Astrocyte (in vitro differentiated cells and primary cell): ENCODE measurements around the gene COL9A1.

Source experiments
- CTCF ChIP-seq: IDR thresholded peaks from 2 replicates; pipeline ENCODE4 v1.5.1; 2011; ENCODE audit warnings: low read depth, mild to moderate bottlenecking, inconsistent platforms, low read length, moderate library complexity; ENCODE audit not compliant: insufficient read depth
- EZH2 ChIP-seq: IDR thresholded peaks from 2 replicates; pipeline ENCODE4 v1.6.1; 2012; ENCODE audit warnings: mild to moderate bottlenecking, low read length, inconsistent platforms; ENCODE audit not compliant: insufficient read depth

DNA sequence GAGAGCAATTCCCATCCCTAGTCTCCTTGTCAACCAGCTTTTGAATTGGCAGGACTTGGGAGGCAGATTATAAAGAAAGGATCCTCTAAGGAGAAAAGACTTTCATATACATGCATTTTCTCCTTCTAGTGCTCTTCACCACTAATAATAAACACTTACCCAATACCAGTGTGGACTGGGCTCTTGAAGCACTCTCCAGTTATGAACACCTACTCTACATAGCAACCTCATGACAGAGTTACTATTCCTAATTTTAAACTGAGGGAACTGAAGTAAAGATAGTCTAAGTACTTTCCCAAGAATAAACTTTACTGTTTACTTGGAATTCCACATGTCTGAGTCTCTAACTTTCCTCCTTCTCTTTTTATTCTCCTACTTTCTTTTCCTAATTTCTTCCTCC lies 4.8 kb downstream of the COL9A1 start:
- TF ChIP-seq CTCF (no peak), EZH2 (no peak)
